HK-2 (cell line): ENCODE data around the gene TAS2R60.
"Not testable (repeated sequence)": the region's sequence is repeated elsewhere in the genome, so short reads cannot be mapped to it uniquely, and the experiment has no call there.

ENCODE experiments used
- DNase-seq: peaks from one replicate; pipeline ENCODE4 v3.0.0-alpha.2; 2018; ENCODE audit not compliant: unreplicated experiment

The TAS2R60 gene

DNA sequence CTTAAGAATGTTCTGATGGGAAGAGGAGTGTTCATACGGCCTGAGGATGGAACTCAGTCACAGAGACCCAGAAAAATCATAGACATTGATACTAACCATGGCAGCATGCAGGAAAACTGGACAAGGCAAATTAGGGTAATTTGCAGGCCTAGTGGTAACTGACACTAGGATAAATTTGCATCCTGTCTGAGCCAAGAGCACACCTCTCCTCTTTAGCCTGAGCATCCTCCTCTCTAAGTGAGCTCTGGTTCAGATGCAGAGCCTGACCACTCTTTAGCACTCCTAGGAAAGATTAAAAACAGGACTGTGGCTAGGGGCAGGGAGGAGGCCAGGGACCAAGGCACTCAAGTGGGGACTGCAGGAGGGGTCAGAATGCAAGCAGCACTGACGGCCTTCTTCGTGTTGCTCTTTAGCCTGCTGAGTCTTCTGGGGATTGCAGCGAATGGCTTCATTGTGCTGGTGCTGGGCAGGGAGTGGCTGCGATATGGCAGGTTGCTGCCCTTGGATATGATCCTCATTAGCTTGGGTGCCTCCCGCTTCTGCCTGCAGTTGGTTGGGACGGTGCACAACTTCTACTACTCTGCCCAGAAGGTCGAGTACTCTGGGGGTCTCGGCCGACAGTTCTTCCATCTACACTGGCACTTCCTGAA is 34.4 kb downstream of the TAS2R60 start, which contains the start of gene TAS2R41:
Gene TAS2R41, plus strand, starts transcription at position 373 of the 650 bp plus-strand sequence. Its CDS starts 0 bp downstream, at position 373.
- no peak for DNase-seq

DNA sequence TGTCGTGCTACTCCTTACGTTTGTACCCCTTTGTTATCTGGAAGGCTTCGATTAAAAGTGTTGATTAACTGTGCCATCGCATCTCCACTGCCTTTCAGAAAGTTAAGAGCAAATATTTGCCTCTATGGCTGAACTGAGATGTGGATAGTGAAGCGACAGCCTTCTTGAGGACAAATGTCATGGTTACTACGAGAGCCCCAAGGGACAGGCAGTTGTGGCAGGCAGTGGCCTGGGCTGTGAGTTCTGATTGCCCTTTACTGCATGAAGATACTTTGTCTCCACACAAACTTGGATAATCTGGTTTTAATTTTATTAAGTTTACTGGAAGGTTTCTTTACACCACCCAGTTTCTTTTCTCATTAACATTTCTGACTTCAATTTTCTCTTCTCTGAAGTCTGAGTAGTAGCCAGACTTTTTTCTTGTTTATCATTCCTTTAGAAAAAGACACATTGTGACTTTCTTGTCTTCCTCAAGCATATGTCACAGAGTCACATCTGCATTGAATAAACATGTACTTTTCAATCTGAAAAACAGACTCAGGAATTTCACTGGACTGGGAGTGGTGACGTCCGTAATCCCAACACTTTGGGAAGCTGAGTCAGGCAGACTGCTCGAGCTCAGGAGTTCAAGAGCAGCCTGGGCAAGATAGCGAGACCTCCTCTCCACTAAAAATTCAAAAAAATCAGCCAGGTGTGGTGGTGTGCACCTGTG is 36.0 kb downstream of the TAS2R60 start:
- DNase-seq: no peak

DNA sequence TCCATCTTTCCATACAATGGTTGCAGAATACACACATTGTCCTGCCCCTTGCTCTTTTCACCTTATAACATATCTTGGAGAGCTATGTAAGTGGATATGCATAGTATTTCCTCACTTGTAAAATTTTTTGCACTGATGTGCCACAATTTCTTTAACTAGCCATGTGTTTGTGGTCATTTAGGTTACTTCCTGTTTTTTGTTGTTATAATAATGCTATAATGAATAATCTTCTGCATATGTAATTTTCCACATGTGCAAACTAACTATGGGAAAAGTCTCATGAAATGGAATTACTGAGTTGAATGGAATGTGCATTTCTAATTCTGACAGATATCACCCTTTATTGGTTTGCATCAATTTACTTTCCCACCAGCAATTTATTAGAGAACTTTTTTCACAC is 37.2 kb downstream of the TAS2R60 start:
- DNase-seq: no peak

DNA sequence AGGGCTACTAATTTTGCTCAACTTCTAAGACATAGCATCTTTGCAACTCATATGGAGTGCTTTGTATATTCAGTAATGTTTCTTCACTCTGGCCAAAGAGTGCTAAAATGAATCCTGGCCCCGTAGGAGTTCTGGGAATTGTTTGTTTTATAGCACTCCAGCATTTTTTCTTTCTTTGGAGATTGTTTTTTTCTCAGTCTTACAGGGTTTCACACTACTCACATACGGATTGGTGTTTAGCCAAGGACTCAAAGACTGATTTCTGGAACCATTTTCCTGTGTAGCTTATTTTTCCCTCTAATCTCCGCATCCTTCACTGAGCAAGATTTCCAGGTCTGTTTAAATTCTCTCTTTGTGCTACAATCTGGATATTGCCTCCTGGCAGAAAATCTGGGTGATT is 40.9 kb downstream of the TAS2R60 start:
- no peak for DNase-seq

DNA sequence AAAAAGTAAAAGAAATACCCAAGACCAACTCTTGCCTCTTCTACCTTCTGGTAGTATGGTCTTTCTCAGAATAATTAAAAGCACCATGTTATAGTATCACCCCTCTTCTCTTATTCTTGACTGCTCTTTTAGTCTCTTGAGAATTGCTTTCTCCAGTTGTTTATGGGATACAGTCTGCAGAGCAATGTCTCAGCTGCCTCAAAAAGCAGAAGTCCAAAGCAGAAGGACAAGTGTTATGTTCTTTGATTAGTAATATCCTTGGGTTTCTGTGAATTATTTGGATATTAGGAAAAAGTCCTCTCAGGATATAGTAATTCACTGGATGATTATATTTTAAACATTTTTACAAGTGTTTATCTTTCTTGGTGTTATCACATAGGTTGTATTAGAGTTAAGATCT is 41.8 kb downstream of the TAS2R60 start:
- DNase-seq: no peak

DNA sequence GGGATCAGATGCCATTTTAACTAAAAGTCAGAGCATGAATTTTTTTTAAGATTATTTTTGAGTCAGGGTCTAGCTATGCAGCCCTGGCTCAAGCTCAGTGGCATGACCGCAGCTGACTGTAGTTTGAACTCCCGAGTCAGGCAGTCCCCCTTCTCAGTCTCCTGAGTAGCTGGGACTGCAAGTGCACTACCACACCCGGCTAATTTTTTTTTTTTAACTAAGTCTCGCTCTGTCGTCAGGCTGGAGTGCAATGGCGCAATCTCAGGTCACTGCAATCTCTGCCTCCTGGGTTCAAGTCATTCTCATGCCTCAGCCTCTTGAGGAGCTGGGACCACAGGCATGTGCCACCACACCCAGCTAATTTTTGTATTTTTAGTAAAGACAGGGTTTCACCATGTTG is 42.2 kb downstream of the TAS2R60 start:
- no peak for DNase-seq

DNA sequence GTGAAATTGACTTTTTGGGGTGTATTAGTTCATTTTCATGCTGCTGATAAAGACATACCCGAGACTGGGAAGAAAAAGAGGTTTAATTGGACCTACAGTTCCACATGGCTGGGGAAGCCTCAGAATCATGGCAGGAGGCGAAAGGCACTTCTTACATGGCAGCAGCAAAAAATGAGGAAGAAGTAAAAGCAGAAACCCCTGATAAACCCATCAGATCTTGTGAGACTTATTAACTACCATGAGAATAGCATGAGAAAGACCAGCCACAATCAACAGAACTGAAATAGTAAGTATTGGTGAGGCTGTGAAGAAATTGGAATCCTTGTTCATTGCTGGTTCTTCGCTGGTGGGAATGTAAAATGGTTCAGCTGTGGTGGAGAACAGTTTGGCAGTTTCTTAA is 43.0 kb downstream of the TAS2R60 start:
- DNase-seq: not testable (repeated sequence)

DNA sequence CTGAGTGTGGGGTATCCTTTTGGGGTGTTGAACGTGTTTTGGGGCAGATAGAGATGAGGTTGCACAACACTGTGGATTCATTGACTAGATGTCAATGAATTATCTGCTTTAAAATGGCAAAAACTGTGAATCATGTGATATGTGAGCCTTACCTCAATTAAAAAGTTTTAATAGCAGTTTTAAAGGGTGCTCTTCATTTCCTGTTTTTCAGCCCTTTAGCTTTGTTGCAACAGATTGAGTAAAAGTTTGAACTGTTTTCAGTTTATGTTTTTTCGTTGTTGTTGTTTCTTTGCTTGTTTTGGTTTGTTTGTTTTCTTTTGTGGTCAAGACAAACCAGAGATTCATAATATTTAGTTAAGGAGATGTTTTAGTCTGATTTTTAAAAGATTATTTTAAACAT is 43.8 kb downstream of the TAS2R60 start:
- no peak for DNase-seq

DNA sequence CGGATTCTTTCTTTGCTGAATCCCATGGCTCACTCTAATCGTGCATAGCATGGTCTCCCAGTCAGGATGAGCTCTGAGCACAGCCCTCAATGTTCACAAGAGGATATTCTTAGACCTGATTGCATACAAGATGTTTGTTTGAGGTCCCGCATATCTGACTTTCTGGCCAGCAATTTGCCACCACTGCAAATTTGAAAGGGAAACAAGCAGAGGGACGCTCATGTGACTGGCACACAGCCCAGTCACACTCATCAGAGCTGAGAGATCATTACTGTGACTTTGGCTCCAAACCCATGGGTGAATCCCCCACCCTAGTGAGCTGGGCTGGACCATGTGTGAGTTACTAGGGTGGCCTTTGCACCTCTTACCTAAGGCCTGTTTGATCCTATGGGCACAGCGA is 44.3 kb downstream of the TAS2R60 start:
- DNase-seq: no peak

DNA sequence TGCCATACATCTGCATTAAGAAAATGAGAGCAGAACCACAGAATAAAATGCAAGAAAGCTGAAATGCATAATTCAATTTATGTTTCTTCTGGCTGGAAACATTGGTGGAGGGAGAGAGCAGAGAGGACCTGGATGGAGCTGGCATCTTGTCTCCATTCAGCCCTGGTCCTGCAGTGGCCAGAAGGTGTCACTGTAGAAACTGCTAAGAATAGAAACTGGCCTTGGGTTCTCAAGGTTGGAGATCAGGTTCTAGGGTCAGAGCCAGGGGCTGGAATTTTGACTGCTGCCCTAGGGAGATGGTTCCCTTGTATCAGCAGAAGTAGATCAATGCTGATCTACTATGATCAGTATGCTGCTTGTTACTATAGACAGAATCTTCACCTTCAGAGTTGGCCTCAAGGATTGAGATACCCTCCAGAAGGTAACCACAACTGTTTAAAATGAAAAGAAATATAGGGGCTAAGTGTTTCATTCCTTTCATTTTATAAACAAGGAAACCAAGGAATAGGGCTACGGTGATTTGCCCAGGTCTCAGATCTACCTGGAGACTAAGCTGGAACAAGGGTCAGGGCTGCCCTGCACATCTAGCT is 47.6 kb downstream of the TAS2R60 start:
- DNase-seq: peak; percentile 8

DNA sequence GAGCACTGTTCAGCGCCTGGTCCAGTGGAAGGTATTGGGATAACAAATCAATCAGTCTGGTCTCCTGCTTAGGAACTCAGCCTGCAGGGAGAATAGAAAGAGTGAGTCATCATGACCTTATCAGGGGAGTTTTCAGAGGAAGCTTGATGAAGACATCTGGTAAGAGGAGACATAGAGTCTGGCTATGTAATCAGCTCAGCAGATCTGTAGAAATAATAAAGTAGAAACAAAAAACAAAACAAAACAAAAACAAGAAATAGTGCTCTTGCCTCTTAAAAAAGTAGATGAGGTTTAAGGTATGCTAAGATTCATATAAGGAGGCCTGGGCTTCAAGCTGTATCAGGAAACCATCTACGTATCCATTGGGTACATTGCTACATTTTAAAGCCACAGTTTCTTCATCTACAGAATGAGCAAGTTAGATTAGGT is 48.8 kb downstream of the TAS2R60 start:
- DNase-seq: no peak

DNA sequence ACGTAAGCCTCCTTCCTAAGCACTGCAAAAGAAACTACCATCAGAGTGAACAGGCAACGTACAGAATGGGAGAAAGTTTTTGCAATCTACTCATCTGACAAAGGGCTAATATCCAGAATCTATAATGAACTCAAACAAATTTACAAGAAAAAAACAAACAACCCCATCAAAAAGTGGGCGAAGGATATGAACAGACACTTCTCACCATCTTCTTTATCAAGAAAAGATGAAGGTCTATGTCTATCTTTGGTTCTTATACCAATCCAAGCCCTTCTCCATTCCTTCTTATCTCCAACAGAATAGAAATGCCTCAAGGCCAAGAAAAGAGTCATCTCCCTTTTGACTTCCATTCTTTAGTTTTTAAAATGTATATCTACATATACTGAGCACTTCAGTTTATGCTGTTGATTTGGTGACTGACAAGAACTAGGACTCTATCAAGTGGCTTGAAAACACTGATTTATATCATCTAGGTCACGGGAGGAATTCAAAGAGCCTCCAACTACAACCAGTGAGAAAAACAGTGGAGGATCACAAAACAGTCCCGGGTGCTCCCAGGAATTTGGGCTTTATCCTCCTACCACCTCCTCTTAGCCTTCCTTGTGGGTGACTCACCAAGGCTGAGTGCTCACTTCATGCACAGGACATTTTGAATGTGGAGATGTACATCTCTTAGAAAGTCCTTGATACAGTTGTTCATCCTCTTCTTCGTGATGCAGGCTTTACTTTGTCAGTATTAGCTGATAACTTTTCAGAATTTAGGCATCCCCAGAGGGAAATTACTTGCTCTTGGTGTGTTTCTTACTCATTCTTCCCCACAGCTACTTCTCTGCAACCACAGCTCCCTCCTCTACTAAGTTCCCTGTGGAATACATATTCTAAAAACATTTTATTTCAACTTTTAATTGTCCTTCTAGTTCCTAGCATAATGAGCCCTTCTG is 49.8 kb downstream of the TAS2R60 start:
- no peak for DNase-seq

DNA sequence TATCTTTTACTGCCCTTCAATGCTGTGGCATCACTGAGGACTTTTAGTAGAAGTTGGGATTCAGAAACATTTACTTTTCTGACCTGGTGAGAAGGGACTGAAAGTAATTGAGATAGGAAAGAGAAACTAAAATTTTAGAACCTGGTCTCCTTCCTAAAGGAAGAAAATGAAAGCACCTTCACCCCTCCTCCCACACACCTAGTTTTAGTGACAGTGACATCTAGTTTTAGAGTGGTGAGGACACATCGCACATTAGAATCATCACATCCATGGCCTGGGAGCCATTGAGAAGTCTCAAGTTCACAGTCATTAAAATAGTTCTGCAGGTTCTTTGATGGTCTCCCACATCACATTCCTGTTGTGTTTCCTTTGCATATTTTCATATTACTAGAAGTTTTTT is 50.5 kb downstream of the TAS2R60 start:
- DNase-seq: no peak
